ENCODE measurements around the gene APH1B. TPM values are rescaled to one million over a fixed set of nuclear protein-coding genes. Genes with fewer than 3 reads are reported as not detected.

APH1B gene
- total RNA-seq, 2 donors from 2014 or later: 20.0 to 35.0 TPM

DNA sequence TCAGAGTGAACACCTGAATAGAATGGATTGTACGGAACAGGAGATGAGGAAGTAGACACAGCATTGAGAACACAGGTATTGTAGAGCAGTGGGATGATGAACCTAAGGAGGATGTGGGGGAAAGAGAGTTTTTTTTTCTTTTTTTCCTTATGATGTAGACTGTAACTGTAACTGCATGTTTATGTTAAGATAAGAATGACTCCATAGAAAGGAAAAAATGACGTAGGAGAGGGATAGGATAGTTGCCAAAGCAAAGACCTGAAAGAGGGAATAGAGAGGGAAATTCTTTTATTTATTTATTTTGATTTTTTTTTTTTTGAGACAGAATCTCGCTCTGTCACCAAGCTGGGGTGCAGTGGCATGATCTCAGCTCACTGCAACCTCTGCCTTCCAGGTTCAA lies 33.2 kb downstream of the APH1B start:
- TF ChIP-seq, protein P1, sequence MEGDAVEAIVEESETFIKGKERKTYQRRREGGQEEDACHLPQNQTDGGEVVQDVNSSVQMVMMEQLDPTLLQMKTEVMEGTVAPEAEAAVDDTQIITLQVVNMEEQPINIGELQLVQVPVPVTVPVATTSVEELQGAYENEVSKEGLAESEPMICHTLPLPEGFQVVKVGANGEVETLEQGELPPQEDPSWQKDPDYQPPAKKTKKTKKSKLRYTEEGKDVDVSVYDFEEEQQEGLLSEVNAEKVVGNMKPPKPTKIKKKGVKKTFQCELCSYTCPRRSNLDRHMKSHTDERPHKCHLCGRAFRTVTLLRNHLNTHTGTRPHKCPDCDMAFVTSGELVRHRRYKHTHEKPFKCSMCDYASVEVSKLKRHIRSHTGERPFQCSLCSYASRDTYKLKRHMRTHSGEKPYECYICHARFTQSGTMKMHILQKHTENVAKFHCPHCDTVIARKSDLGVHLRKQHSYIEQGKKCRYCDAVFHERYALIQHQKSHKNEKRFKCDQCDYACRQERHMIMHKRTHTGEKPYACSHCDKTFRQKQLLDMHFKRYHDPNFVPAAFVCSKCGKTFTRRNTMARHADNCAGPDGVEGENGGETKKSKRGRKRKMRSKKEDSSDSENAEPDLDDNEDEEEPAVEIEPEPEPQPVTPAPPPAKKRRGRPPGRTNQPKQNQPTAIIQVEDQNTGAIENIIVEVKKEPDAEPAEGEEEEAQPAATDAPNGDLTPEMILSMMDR (IDR thresholded peaks at IDR 0.05): no peak
- TF ChIP-seq POLR2AphosphoS5 (IDR thresholded peaks at IDR 0.05): no peak
- TF ChIP-seq POLR2A (IDR thresholded peaks at IDR 0.05): no peak
- no peak overlapping the region for H3K27ac ChIP-seq
- no peaks in the 10 kb centered on the region for H3K36me3 ChIP-seq
- DNase-seq (ENCODE audit: low spot score): no peak
- 92% methylated on average over 3 of the region's 3 CpGs for WGBS
- intact Hi-C loops (cut with DNase I): no loop called here
- H3K27me3 ChIP-seq (replicated peaks; ENCODE audit: insufficient read depth): no peaks in the 10 kb centered on the region
- H3K9me3 ChIP-seq: no peaks in the 10 kb centered on the region
- no peak overlapping the region for H3K4me3 ChIP-seq
- H3K4me1 ChIP-seq (replicated peaks): no peaks in the 10 kb centered on the region

DNA sequence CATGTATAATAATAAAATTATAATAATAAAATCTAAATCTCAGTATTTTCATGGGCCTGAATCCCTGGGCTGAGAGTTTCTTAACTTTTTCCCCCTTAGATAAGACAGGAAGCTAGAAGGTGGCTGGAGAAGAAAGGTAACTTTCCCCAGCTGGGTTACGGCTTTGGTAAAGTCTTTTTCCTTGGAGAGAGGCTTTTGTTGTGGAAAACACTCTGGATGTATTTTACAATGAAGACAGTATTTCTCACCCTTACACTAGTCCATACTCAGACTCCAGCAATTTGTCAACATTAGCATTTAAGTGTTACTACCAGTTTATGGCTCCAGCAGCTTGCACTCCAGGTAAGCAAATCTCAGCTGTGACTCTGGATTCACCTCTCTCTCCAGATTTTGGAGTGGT lies 34.9 kb downstream of the APH1B start:
- Histone ChIP-seq H3K9me3 (no peaks in the 10 kb centered on the region), H3K27me3 (replicated peaks; ENCODE audit: insufficient read depth) (no peaks in the 10 kb centered on the region), H3K4me3 (no peak overlapping the region), H3K36me3 (no peaks in the 10 kb centered on the region), H3K4me1 (replicated peaks) (no peaks in the 10 kb centered on the region), H3K27ac (no peak overlapping the region)
- 100% methylated on average over 1 of the region's 1 CpG for WGBS
- no peak for DNase-seq (ENCODE audit: low spot score)
- intact Hi-C loops (cut with DNase I): no loop called here
- TF ChIP-seq POLR2A (IDR thresholded peaks at IDR 0.05) (no peak), POLR2AphosphoS5 (IDR thresholded peaks at IDR 0.05) (no peak)
- TF ChIP-seq, protein P1 (IDR thresholded peaks at IDR 0.05): no peak

DNA sequence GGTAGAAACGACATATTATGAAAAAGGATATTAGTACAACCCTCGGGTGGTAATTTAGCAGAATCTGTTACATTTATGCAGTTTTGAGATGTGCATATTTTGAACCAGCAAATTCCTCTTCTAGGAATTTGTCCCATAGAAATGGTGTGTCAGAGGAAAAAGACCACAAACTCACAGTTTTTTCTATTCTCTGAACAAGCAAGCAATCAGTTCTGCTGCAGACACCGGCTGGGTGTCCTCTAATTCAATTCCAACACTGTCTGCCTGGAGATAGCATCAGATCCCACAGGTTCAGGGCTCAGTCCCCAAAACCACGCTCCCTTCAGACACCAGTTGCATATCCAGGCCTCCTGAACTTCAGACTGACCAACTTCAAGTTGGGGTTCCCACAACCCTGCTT lies 36.4 kb downstream of the APH1B start:
- Histone ChIP-seq H3K36me3 (no peaks in the 10 kb centered on the region), H3K9me3 (no peaks in the 10 kb centered on the region), H3K4me3 (no peak overlapping the region), H3K27me3 (replicated peaks; ENCODE audit: insufficient read depth) (no peaks in the 10 kb centered on the region), H3K4me1 (replicated peaks) (no peaks in the 10 kb centered on the region), H3K27ac (no peak overlapping the region)
- DNase-seq (ENCODE audit: low spot score): no peak
- intact Hi-C loops (cut with DNase I): no loop called here
- WGBS: 82% methylated on average over 4 of the region's 4 CpGs
- no peak for TF ChIP-seq POLR2A (IDR thresholded peaks at IDR 0.05)
- TF ChIP-seq, protein P1 (IDR thresholded peaks at IDR 0.05): no peak
- TF ChIP-seq POLR2AphosphoS5 (IDR thresholded peaks at IDR 0.05): no peak

GRCh38 chr15:63314409-63314808 lies 37.0 kb downstream of the APH1B start:
- WGBS: 72% methylated on average over 2 of the region's 2 CpGs
- Histone ChIP-seq H3K27me3 (replicated peaks; ENCODE audit: insufficient read depth) (no peaks in the 10 kb centered on the region), H3K36me3 (no peaks in the 10 kb centered on the region), H3K4me3 (no peak overlapping the region), H3K9me3 (no peaks in the 10 kb centered on the region), H3K27ac (no peak overlapping the region), H3K4me1 (replicated peaks) (no peaks in the 10 kb centered on the region)
- DNase-seq (ENCODE audit: low spot score): no peak
- TF ChIP-seq POLR2AphosphoS5 (IDR thresholded peaks at IDR 0.05) (no peak), POLR2A (IDR thresholded peaks at IDR 0.05) (no peak)
- TF ChIP-seq, protein P1 (IDR thresholded peaks at IDR 0.05): no peak
- intact Hi-C loops (cut with DNase I): no loop called here

DNA sequence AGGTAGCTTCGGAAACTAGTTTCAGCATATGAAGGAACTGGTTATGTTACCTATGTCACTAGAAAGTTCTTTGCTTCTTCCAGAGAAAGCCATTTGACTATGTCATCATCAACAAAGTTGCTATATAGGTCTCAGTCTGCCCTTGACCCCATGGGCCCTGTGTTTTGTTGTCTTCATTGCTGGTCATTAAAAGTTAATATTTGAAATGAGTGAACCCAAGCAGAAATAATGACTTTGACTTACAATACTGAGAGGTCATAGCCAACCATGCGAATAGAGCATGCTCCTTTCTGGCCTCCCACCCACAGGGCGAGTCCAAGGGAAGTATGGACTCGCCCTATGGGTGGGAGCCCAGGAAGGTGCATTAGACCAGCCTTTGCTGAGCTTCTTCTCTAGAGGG lies 40.9 kb downstream of the APH1B start:
- TF ChIP-seq, protein P1 (IDR thresholded peaks at IDR 0.05): no peak
- TF ChIP-seq POLR2A (IDR thresholded peaks at IDR 0.05) (no peak), POLR2AphosphoS5 (IDR thresholded peaks at IDR 0.05) (no peak)
- H3K36me3 ChIP-seq: no peaks in the 10 kb centered on the region
- no peak overlapping the region for H3K4me3 ChIP-seq
- no peaks in the 10 kb centered on the region for H3K27me3 ChIP-seq (replicated peaks; ENCODE audit: insufficient read depth)
- intact Hi-C loops (cut with DNase I): no loop called here
- no peak for DNase-seq (ENCODE audit: low spot score)
- no peak overlapping the region for H3K27ac ChIP-seq
- no peaks in the 10 kb centered on the region for H3K4me1 ChIP-seq (replicated peaks)
- whole genome bisulfite sequencing: 78% methylated on average over 4 of the region's 4 CpGs
- H3K9me3 ChIP-seq: no peaks in the 10 kb centered on the region

Measured in prostate gland (tissue), 2 donors.